22Rv1 (cell line): ENCODE results near the gene ENAH.

Experiments
- H3K27ac ChIP-seq: fragments of 450-650 bp; 2 replicates; pipeline ENCODE4 v1.5.1; 2017
- CTCF ChIP-seq: fragments of 450-650 bp; IDR thresholded peaks from 2 replicates; pipeline ENCODE4 v1.5.1; 2017; ENCODE audit warnings: mild to moderate bottlenecking
- ZFX ChIP-seq: fragments of 450-650 bp; IDR thresholded peaks from 2 replicates; pipeline ENCODE4 v1.6.1; 2017; ENCODE audit warnings: antibody characterized with exemption, borderline replicate concordance

Gene ENAH

DNA sequence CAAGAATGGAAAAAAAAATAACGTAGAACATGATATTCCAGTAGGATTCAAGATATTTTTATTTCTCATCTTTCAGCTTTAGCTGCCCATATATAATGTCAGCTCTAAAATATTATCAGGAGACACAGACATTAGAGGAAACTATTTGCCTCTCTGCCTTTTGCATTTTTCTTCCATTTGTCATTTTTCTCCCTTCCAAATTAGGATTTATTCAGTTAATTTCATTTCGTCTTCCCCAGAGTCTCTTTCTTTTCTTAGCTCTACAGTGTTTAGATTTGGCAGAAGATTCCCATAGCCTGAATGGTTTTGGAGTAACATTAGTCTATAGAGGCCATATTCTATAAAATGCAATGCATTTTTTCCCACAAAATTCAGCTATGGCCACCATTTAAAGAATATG lies 5.1 kb upstream of the ENAH start:
- no peak overlapping the region for H3K27ac ChIP-seq
- no peak for TF ChIP-seq CTCF
- no peak for TF ChIP-seq ZFX

DNA sequence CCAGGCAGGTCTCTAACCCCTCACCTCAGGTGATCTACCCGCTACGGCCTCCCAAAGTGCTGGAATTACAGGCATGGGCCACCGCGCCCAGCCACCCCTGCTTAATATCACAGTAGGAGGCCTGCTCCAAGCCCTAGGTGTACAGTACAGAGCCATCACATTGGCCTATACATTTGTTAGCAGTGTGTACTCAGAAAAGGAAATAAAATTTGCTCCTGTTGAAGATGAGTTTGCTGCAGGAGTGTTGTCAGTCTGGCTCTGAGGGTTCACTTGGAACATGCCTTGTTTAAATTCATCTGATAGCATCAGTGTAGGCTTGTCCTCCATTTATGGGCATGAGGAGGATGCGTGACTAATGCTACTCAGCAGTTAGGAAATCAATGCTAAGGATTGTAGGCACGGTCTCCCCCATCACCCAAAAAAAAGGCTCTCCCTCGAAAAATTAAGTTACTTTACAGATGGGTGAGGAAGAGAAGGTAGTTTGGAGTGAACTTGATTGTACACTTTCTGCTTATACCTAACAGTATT lies 4.6 kb upstream of the ENAH start:
- H3K27ac ChIP-seq: no peak overlapping the region
- TF ChIP-seq ZFX (no peak), CTCF (no peak)

DNA sequence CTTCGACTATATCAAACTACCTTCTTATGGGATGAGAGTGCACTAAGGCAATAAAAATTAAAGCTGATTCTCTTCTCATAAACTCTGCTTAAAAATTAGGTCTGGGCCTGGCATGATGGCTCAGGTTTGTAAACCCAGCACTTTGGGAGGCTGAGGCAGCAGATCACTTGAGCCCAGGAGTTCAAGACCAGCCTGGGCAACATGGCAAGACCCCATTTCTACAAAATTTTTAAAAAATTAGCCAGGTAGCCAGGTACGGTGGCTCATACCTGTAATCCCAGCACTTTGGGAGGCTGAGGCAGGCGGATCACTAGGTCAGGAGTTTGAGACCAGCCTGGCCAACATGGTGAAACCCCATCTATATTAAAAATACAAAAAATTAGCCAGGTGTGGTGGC lies 3.3 kb upstream of the ENAH start:
- H3K27ac ChIP-seq: peak overlapping the region; percentile 40; the same call in 1 of the 2 replicates

- peak overlapping the region; percentile 40 for H3K27ac ChIP-seq
- TF ChIP-seq CTCF: no peak
- TF ChIP-seq ZFX: no peak
Observed at GRCh38 chr1:225655509-225656258, 2.8 kb upstream of the ENAH start.

- TF ChIP-seq CTCF (no peak), ZFX (no peak)
- H3K27ac ChIP-seq: peak overlapping the region; percentile 40
Observed at GRCh38 chr1:225654688-225655508, 2.0 kb upstream of the ENAH start.

- TF ChIP-seq ZFX (no peak), CTCF (no peak)
- peak overlapping the region; percentile 79; the same call in 1 of the 2 replicates for H3K27ac ChIP-seq
Observed at GRCh38 chr1:225654277-225654597, 1.3 kb upstream of the ENAH start.

DNA sequence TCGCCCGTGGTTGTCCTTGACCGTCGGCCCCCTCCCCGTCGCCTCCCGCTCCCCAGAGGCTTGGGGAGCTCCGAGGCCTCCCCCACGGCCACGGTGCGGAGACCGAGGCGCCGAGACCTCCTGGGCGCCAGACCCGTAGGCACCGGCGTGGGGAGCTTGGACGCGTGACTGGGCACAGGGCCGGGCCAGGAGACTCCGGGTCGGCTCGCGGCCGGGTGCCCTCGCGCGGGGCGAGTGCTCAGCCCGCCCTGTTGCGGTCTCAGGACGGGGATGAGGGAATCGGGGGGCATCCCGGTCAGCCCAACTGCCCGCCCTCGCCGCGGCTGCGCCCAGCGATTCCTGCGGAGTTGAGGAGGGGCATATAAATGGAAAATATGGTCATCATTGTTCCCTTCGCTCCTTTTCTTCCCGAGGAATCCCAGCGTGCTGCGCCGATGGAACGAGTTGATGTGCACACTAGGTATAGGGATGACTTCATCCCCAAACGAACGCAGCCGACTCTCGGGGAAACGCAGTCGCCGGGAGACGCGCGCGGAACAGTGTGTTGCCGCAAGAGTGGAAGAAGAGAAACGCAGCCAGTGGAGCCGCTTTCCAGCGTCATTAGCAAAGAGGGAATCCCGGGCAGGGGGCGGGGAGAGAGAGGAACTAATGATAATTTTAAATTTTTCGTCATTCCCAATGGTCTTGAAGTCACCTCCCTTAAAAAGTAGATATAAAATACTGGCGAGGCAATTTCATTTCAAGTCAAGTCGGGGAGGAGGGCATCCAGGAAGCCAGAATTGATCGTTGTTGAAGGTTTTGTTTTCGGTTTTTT lies 747 bp upstream of the ENAH start:
- H3K27ac ChIP-seq: peak overlapping the region; percentile 79
- no peak for TF ChIP-seq CTCF
- no peak for TF ChIP-seq ZFX
